ENCODE results near the gene GGTA1. TPM values are rescaled to one million over a fixed set of nuclear protein-coding genes. Genes with fewer than 3 reads are reported as not detected.

The GGTA1 gene
- total RNA-seq, 1 donor = not detected

DNA sequence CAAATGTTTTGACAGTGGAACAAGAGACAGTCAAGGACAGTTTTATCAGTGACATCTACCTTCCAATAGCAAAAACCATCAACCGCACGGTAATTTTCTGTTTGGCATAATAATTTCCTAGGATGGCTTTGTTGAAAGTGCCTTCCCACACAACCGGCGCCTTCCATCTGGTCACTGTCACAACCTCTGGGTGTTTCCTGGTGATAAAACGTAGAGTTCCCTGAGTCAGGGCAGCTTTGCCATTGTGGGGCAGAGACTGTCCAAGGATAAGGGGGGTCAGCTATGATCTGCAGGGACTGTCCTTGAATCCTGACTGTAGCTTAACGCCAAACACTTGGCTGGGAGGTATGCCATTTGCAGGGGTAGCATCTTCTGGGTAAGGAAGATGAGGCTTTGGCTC is 47.6 kb downstream of the GGTA1 start:
- no peak overlapping the region for H3K4me3 ChIP-seq (ENCODE audit: low read depth, low read length)
- TF ChIP-seq, protein P1, sequence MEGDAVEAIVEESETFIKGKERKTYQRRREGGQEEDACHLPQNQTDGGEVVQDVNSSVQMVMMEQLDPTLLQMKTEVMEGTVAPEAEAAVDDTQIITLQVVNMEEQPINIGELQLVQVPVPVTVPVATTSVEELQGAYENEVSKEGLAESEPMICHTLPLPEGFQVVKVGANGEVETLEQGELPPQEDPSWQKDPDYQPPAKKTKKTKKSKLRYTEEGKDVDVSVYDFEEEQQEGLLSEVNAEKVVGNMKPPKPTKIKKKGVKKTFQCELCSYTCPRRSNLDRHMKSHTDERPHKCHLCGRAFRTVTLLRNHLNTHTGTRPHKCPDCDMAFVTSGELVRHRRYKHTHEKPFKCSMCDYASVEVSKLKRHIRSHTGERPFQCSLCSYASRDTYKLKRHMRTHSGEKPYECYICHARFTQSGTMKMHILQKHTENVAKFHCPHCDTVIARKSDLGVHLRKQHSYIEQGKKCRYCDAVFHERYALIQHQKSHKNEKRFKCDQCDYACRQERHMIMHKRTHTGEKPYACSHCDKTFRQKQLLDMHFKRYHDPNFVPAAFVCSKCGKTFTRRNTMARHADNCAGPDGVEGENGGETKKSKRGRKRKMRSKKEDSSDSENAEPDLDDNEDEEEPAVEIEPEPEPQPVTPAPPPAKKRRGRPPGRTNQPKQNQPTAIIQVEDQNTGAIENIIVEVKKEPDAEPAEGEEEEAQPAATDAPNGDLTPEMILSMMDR (IDR thresholded peaks at IDR 0.05; ENCODE audit: insufficient read depth, low read depth, low read length) = no peak
- no peak for DNase-seq (ENCODE audit: low read depth)

DNA sequence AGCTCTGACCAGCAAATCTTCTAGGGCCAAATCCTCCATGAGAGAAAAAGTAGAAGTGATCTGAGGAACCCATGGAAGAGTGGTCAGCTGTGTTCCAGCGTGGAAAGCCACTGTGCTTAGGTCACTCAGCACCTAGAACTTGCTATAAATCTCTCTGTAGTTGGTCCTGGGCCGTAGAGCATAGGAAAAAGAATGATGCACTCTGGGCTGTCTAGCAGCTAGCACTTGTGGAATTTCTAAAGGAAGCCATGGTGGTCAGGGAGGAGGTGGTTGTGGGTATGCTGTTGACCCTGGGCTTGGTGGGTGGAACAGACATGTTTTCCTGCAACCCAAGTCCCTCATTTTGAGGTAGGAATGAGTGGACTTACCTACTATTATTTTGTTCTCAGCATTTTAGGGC is 48.1 kb downstream of the GGTA1 start:
- no peak for DNase-seq (ENCODE audit: low read depth)
- TF ChIP-seq, protein P1 (IDR thresholded peaks at IDR 0.05; ENCODE audit: insufficient read depth, low read depth, low read length) = no peak
- no peak overlapping the region for H3K4me3 ChIP-seq (ENCODE audit: low read depth, low read length)

DNA sequence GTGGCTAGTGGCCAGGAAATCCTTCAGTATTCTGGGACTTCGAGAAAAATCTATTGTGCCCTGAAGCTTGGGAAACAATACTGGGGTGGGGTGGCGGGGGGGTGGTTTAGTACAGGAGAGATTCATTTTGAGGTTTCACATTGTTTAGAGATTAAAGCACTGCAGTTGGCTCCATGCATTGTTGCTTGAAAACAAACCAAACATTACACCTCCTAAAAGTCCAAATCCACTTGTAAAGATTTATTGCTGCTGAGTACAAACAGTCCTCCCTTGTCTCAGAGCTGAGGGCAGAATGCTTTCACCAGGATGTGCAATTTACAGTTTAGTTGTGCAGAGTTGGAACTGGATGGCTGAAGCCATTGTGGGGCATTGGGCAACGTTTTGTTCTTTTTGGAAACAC is 49.4 kb downstream of the GGTA1 start:
- TF ChIP-seq, protein P1 (IDR thresholded peaks at IDR 0.05; ENCODE audit: insufficient read depth, low read depth, low read length) = no peak
- DNase-seq (ENCODE audit: low read depth) = peak; percentile 24

DNA sequence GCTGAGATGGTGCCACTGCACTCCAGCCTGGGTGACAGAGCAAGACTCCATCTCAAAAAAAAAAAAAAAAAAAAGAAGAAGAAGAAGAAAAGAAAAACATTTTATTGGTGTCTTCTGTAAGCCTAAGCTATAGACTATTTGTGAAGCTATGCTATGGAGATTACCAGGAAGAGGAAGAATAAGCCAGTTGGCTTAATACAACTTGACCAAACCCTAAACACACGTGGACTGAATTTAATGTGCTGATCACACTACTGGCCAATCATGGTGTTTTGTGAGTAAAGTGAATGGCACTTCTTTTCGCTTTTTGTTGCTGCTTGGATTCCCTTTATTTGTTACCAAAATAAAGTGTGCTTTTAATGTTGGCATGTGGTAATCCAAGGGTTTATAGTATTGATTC is 49.9 kb downstream of the GGTA1 start:
- H3K4me3 ChIP-seq (ENCODE audit: low read depth, low read length) = no peak overlapping the region
- no peak for DNase-seq (ENCODE audit: low read depth)
- TF ChIP-seq, protein P1 (IDR thresholded peaks at IDR 0.05; ENCODE audit: insufficient read depth, low read depth, low read length) = no peak

More for the DNA sequence above, 49.4 kb downstream of the GGTA1 start:
- no peak overlapping the region for H3K4me3 ChIP-seq (ENCODE audit: low read depth, low read length)

DNA sequence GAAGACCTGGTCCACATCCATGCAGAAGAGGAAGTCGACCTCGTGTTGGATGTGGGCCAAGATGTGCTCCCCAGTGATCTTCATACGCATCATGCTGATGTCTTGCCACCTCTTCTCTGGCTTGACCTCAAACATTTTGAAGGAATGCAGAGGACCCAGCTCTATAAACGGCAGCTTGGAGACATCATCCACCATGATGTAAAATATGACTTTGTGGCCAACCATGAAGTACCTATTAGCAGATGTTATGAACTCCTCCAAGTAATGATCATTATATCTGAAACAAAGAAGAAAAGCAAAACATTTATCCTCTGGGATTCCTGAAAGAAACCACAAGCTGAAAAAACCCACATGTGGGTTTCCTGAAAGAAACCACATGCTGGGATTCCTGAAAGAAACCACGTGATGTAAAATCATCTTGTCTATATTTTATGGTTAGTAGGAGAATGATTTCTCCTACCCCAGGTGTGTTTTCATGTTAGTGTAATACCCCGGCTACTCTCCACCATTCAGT is 52.3 kb downstream of the GGTA1 start:
- TF ChIP-seq, protein P1 (IDR thresholded peaks at IDR 0.05; ENCODE audit: insufficient read depth, low read depth, low read length) = no peak
- no peak overlapping the region for H3K4me3 ChIP-seq (ENCODE audit: low read depth, low read length)
- peak; percentile 57 for DNase-seq (ENCODE audit: low read depth)

DNA sequence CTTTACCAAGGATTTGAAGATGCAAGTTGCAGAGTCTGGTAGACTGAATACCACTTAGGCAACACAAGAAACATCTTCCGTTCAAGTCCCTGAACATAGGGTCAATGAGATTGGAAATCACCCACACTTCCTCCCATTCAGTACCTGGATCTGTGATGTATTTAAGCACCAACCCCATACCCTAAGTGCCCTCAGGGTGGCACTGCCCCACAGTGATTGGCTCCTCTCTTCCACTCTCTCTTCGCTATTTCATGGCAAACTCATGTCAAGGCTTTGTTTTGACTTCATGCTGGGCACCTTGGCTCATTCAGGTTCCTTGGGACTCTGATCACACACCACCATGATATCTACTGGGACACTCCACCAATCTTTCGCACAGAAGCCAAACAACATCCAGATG is 53.7 kb downstream of the GGTA1 start:
- DNase-seq (ENCODE audit: low read depth) = no peak
- TF ChIP-seq, protein P1 (IDR thresholded peaks at IDR 0.05; ENCODE audit: insufficient read depth, low read depth, low read length) = no peak
- H3K4me3 ChIP-seq (ENCODE audit: low read depth, low read length) = no peak overlapping the region

DNA sequence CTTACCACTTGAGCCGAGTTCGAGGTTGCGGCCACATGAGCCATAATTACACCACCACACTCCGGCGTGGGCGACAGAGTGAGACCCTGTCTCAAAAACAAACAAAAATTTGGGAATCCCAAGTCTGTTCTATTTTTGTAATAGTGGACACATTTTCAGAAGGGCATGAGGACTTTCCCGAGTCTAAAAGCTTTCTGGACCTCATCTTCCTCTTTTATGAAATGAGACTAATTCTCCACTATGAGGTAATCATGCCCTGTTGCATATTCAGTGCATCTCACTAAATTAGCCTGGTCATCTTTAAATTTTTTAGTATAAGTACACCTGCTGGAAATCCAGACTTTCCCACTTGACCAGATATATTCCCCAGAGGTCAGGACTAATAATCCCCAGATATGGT is 55.7 kb downstream of the GGTA1 start:
- no peak overlapping the region for H3K4me3 ChIP-seq (ENCODE audit: low read depth, low read length)
- TF ChIP-seq, protein P1 (IDR thresholded peaks at IDR 0.05; ENCODE audit: insufficient read depth, low read depth, low read length) = no peak
- no peak for DNase-seq (ENCODE audit: low read depth)

All from fibroblast of villous mesenchyme (primary cell).